Measurements from ENCODE around the gene VPS45.

The VPS45 gene

GRCh38 chr1:150165622-150166612, 98.3 kb downstream of the VPS45 start:
- peak; percentile 76 for TF ChIP-seq CTCF (IDR thresholded peaks at IDR 0.05; ENCODE audit: low read depth, low read length)
- no peak for DNase-seq (ENCODE audit: extremely low read depth, low read depth)

GRCh38 chr1:150168960-150169601, 101.5 kb downstream of the VPS45 start:
- no peak for DNase-seq (ENCODE audit: extremely low read depth, low read depth)

GRCh38 chr1:150171801-150172200, 104.2 kb downstream of the VPS45 start:
- TF ChIP-seq CTCF (IDR thresholded peaks at IDR 0.05; ENCODE audit: low read depth, low read length): no peak
- DNase-seq (ENCODE audit: extremely low read depth, low read depth): no peak

More at GRCh38 chr1:150168960-150169601, 101.5 kb downstream of the VPS45 start:
- TF ChIP-seq CTCF (IDR thresholded peaks at IDR 0.05; ENCODE audit: low read depth, low read length): peak; percentile 85

- no peak for TF ChIP-seq CTCF (IDR thresholded peaks at IDR 0.05; ENCODE audit: low read depth, low read length)
- DNase-seq (ENCODE audit: extremely low read depth, low read depth): no peak
Measured at GRCh38 chr1:150173141-150173585, 105.6 kb downstream of the VPS45 start.

- TF ChIP-seq CTCF (IDR thresholded peaks at IDR 0.05; ENCODE audit: low read depth, low read length): no peak
- DNase-seq (ENCODE audit: extremely low read depth, low read depth): no peak
Measured at GRCh38 chr1:150176593-150176992, 109.0 kb downstream of the VPS45 start.

- no peak for TF ChIP-seq CTCF (IDR thresholded peaks at IDR 0.05; ENCODE audit: low read depth, low read length)
- no peak for DNase-seq (ENCODE audit: extremely low read depth, low read depth)
Measured at GRCh38 chr1:150178548-150178947, 111.0 kb downstream of the VPS45 start.

- no peak for TF ChIP-seq CTCF (IDR thresholded peaks at IDR 0.05; ENCODE audit: low read depth, low read length)
- no peak for DNase-seq (ENCODE audit: extremely low read depth, low read depth)
Measured at GRCh38 chr1:150179867-150180266, 112.3 kb downstream of the VPS45 start.
